Motor neuron (in vitro differentiated cells): Measurements from ENCODE around the gene AKR1C2. TPM values are rescaled to one million over a fixed set of nuclear protein-coding genes. Genes with fewer than 3 reads are reported as not detected.
"Not testable (repeated sequence)": the region's sequence is repeated elsewhere in the genome, so short reads cannot be mapped to it uniquely, and the experiment has no call there.

Experiments used
- ATAC-seq, 8 experiments: fragments of 200-7000 bp; cut with Tn5 transposase; replicated peaks in 6 of 8; 2 replicates each; pipeline ENCODE4 v1.8.0; 2021; ENCODE audit warnings: mild to moderate bottlenecking in 8 of 8, moderate library complexity in 8 of 8
- H3K27ac ChIP-seq, 2 donors: fragments of 250-450 bp; sonication (Bioruptor Pico); 2 replicates each; pipeline ENCODE4 v1.9.0; 2021; ENCODE audit warnings: antibody characterized with exemption in 2 of 2, mild to moderate bottlenecking in 2 of 2, moderate library complexity in 1 of 2
- H3K4me1 ChIP-seq, 2 donors: fragments of 250-450 bp; sonication (Bioruptor Pico); replicated peaks in 1 of 2; 2 replicates each; pipeline ENCODE4 v1.6.1; 2021; ENCODE audit warnings: antibody characterized with exemption in 2 of 2, mild to moderate bottlenecking in 2 of 2, moderate library complexity in 1 of 2
- H3K4me3 ChIP-seq, 5 donors: fragments of 250-450 bp; sonication (Bioruptor Pico); 2 replicates each; pipeline ENCODE4 v1.9.0; 2021; ENCODE audit warnings: antibody characterized with exemption in 5 of 5, mild to moderate bottlenecking in 5 of 5, moderate library complexity in 4 of 5
- WGBS, 10 experiments: fragments of 450-650 bp; shearing (Covaris generic); methylation state at CpG; one replicate each; pipeline ENCODE4 v1.0.0; 2022; 5-methylcytosine and 5-hydroxymethylcytosine counted together
- in situ Hi-C, 9 experiments: fragments of 400-800 bp; cut with MboI; loops; one replicate each; pipeline ENCODE4 v1.15.0; 2021; ENCODE audit warnings: low sequenced_read_pairs in 9 of 9, low pct_unique_long_range_greater_than_20kb in 2 of 9; ENCODE audit not compliant: unreplicated experiment in 9 of 9
- total RNA-seq, 8 experiments: library from RNA; unstranded; fragments of 300-600 nt; gene quantifications; 2 replicates each; pipeline versions ENCODE4 v1.2.3 to v1.2.4, GENCODE V29; 2022

Gene AKR1C2
- total RNA-seq, 8 experiments from 2014 or later, result 2.5 to 62.5 (median 40.5) TPM

GRCh38 chr10:4974400-4974799 is 29.3 kb downstream of the AKR1C2 start:
- not testable (repeated sequence) for H3K4me1 ChIP-seq, ATAC-seq, H3K27ac ChIP-seq, H3K4me3 ChIP-seq
- in situ Hi-C loops, result loop anchor here in 1 of 9 experiments (25.0 kb wide), 1 partner anchor 112 kb away; no protein-coding TSS in a partner anchor

DNA sequence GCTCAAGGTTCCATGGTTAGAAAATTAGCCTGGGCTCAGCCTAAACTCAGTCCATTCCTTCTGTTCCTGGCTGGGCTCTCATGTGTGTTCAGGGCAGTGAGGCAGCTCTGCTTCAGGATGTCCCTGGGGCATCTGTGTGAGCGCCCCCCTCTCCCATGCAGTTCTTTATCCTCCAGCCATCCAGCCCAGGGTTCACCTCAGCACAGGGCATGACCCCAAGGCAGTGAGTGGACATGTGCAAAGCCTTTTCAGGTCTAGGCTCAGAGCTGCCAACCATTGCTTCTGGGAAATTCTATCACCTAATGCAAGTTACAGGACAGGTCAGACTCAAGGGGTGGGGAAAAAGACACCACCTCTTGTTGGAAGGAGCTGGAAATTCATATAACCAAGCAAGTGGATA is 30.4 kb downstream of the AKR1C2 start:
- no CpG with 5 or more reads among the region's 1 CpG for WGBS, 10 experiments
- not testable (repeated sequence) for H3K4me1 ChIP-seq, H3K27ac ChIP-seq, H3K4me3 ChIP-seq, ATAC-seq
- in situ Hi-C loops, result loop anchor here in 1 of 9 experiments (25.0 kb wide), 1 partner anchor 111 kb away; no protein-coding TSS in a partner anchor

- in situ Hi-C loops, result loop anchor here in 1 of 9 experiments (25.0 kb wide), 1 partner anchor 110 kb away; no protein-coding TSS in a partner anchor
- no CpG with 5 or more reads among the region's 18 CpGs for WGBS, 10 experiments
- not testable (repeated sequence) for ATAC-seq
Measured at GRCh38 chr10:4972369-4973142, 31.1 kb downstream of the AKR1C2 start.

GRCh38 chr10:4970362-4970761 is 33.3 kb downstream of the AKR1C2 start:
- not testable (repeated sequence) for ATAC-seq, H3K27ac ChIP-seq, H3K4me1 ChIP-seq, H3K4me3 ChIP-seq
- in situ Hi-C loops, result loop anchor here in 1 of 9 experiments (25.0 kb wide), 1 partner anchor 108 kb away; no protein-coding TSS in a partner anchor
- no CpG with 5 or more reads among the region's 2 CpGs for WGBS, 10 experiments

More at GRCh38 chr10:4972369-4973142, 31.1 kb downstream of the AKR1C2 start:
- not testable (repeated sequence) for H3K27ac ChIP-seq, H3K4me1 ChIP-seq, H3K4me3 ChIP-seq

DNA sequence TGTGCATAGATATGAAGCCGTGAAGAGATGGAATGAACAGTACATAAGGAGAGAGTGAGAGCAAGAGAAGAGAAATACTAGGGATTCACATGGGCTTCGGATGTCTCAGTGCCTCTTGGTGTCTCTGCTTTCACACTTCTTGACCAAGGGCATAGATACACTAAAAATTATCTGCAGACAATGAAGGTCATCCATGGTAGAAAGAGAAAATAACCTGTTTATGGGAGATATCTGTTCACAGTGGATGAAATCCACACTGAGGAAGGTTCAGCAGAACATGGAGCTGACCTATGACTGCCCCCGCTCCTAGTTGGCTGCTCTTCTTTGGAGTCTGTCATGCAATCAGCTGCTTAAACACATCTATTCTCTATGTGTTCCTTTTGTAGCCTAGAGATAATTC is 34.4 kb downstream of the AKR1C2 start:
- 70 to 100% (median 87%) methylated on average over 1 to 3 of the region's 3 CpGs; no CpG with 5 or more reads in 2 of the 10 experiments for WGBS, 10 experiments
- not testable (repeated sequence) for H3K27ac ChIP-seq, ATAC-seq, H3K4me3 ChIP-seq
- H3K4me1 ChIP-seq, result peaks cover 0 to 11% of the 10 kb centered on the region in 2 donors
- in situ Hi-C loops, result loop anchor here in 1 of 9 experiments (25.0 kb wide), 1 partner anchor 107 kb away; no protein-coding TSS in a partner anchor

GRCh38 chr10:4967189-4967588 is 36.5 kb downstream of the AKR1C2 start:
- in situ Hi-C loops, result loop anchor here in 1 of 9 experiments (25.0 kb wide), 1 partner anchor 105 kb away; no protein-coding TSS in a partner anchor
- 91 to 100% (median 100%) methylated on average over 1 of the region's 3 CpGs; no CpG with 5 or more reads in 5 of the 10 experiments for WGBS, 10 experiments

DNA sequence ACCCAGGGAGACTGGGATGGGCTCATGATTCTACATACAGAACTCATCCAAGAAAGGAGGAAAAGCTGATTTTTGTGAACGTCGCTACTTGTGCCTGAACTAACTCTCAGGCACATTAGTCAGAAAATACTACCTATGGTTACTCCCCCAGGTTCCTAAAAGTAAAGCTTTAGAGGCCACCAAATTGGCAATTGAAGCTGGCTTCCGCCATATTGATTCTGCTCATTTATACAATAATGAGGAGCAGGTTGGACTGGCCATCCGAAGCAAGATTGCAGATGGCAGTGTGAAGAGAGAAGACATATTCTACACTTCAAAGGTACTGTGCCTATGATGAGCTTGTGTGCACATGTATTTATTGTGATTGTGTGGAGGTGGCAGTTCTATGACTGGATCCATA is 37.9 kb downstream of the AKR1C2 start:
- in situ Hi-C loops, result loop anchor here in 1 of 9 experiments (25.0 kb wide), 1 partner anchor 103 kb away; no protein-coding TSS in a partner anchor
- H3K27ac ChIP-seq, H3K4me3 ChIP-seq, ATAC-seq: not testable (repeated sequence)
- 63 to 100% (median 97%) methylated on average over 1 to 3 of the region's 4 CpGs; no CpG with 5 or more reads in 6 of the 10 experiments for WGBS, 10 experiments
- H3K4me1 ChIP-seq, result peaks cover 0 to 15% of the 10 kb centered on the region in 2 donors

More at GRCh38 chr10:4967189-4967588, 36.5 kb downstream of the AKR1C2 start:
- H3K4me3 ChIP-seq, H3K27ac ChIP-seq, ATAC-seq: not testable (repeated sequence)
- peaks cover 0 to 15% of the 10 kb centered on the region in 2 donors for H3K4me1 ChIP-seq

DNA sequence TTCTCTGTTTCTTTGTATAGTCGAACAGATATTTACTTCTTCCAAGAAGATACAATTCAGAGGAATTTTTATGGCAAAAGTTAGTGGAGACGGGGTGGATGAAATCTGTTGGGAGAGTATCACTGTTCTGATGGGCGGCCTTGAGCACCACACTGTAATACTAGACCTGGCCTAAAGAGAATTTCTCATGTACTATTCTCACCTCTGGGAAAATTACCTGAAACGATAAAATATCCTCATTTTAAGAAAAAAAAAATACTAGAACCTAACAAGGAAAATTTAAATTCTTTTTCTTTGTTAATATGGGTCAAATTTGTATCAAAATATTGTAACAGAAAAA is 39.9 kb downstream of the AKR1C2 start:
- ATAC-seq, H3K27ac ChIP-seq: not testable (repeated sequence)
- H3K4me3 ChIP-seq, result peak overlapping the region; percentile 15 to 35 (median 25)
- peaks cover 0 to 15% of the 10 kb centered on the region in 2 donors for H3K4me1 ChIP-seq
- in situ Hi-C loops, result loop anchor here in 1 of 9 experiments (25.0 kb wide), 1 partner anchor 101 kb away; no protein-coding TSS in a partner anchor
- WGBS, 10 experiments, result 0 to 67% (median 20%) methylated on average over 1 of the region's 4 CpGs; no CpG with 5 or more reads in 5 of the 10 experiments

DNA sequence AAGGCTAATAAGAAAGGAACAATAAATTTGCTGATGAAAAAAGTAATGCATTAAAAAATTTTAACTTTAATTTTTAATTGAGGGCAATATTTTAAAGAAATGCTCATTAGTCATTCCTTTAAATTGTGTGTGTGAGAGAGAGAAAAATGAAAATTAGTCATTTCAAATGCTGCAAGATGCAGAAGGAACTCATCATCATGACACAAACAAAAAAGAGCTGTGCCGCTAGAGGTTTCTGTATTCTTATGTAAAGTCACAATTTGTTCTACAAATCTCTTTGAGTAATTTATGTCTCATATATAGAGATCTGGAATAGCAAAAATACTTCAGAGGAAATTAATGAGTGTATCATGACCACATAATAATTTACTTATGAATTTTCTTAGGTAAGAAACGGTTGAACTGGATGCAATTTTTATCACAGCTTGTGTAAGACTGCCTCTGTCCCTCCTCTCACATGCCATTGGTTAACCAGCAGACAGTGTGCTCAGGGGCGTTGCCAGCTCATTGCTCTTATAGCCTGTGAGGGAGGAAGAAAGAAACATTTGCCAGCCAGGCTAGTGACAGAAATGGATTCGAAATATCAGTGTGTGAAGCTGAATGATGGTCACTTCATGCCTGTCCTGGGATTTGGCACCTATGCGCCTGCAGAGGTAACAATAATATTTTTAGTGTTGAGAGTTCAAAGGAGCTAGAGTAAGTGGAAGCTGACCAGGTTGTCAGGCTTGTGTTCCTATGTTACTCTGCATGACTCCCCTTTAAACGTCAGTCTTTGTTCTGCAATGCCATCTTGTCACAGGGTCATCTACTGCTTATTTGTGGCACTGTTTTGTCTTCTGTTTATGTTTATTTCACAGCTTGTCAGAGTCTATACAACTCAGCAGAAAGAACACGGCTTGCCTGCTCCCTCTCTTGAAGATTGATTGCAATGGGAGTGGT is 40.5 kb downstream of the AKR1C2 start, which contains the start of gene AKR1C1:
TSS of gene AKR1C1 (plus strand) at position 540 of the 939 bp plus-strand sequence. CDS start at position 570, 30 bp downstream.
- Histone ChIP-seq H3K4me3 (peak within 1 kb of the TSS; percentile 28 to 54 (median 41)), H3K4me1 (peaks cover 0 to 15% of the 10 kb centered on the region in 2 donors), H3K27ac (peak within 1 kb of the TSS; percentile 12 to 72)
- ATAC-seq, result peak; percentile 99 to 100 (median 100)
- in situ Hi-C loops, result loop anchor here in 1 of 9 experiments (25.0 kb wide), 1 partner anchor 101 kb away; no protein-coding TSS in a partner anchor
- WGBS, 10 experiments, result 0% methylated on average over 1 of the region's 7 CpGs; no CpG with 5 or more reads in 8 of the 10 experiments

- in situ Hi-C loops, result loop anchor here in 1 of 9 experiments (25.0 kb wide), 1 partner anchor 100 kb away; no protein-coding TSS in a partner anchor
- WGBS, 10 experiments, result no CpG with 5 or more reads among the region's 1 CpG
- ATAC-seq, result not testable (repeated sequence)
Measured at GRCh38 chr10:4962308-4962707, 41.3 kb downstream of the AKR1C2 start.

GRCh38 chr10:4961558-4961957 is 42.1 kb downstream of the AKR1C2 start:
- H3K27ac ChIP-seq, ATAC-seq, H3K4me3 ChIP-seq: not testable (repeated sequence)
- 80 to 100% (median 98%) methylated on average over 1 to 10 of the region's 11 CpGs for WGBS, 10 experiments
- H3K4me1 ChIP-seq, result peaks cover 0 to 15% of the 10 kb centered on the region in 2 donors
- in situ Hi-C loops, result loop anchor here in 1 of 9 experiments (25.0 kb wide), 1 partner anchor 99 kb away; no protein-coding TSS in a partner anchor

More at GRCh38 chr10:4962308-4962707, 41.3 kb downstream of the AKR1C2 start:
- H3K4me1 ChIP-seq, result peaks cover 0 to 15% of the 10 kb centered on the region in 2 donors
- H3K4me3 ChIP-seq, H3K27ac ChIP-seq: not testable (repeated sequence)
